CD8-positive, alpha-beta memory T cell (primary cell): ENCODE measurements around the gene KCNMB3. TPM values are rescaled to one million over a fixed set of nuclear protein-coding genes. Genes with fewer than 3 reads are reported as not detected.
"Not testable (repeated sequence)": the region's sequence is repeated elsewhere in the genome, so short reads cannot be mapped to it uniquely, and the experiment has no call there.

Experiments
- CTCF ChIA-PET: fragments of 350-600 bp; sonication (Branson Sonifier 250); formaldehyde crosslinking; loops from one replicate; lab custom pipeline; 2021; ENCODE audit warnings: antibody characterized with exemption; lab: Charles Lee
- POLR2A ChIA-PET: fragments of 350-600 bp; sonication (Branson Sonifier 250); formaldehyde crosslinking; loops from one replicate; lab custom pipeline; 2021; ENCODE audit warnings: antibody characterized with exemption; lab: Charles Lee
- DNase-seq, 5 donors: peaks; one replicate each; pipeline versions ENCODE4 v3.0.0 to v3.0.0-alpha.2; 2020 to 2022; ENCODE audit warnings: mixed read lengths in 1 of 5
- H3K27ac ChIP-seq: one replicate; pipeline ENCODE4 v1.7.0; 2013; ENCODE audit warnings: low read depth, mild to moderate bottlenecking, low read length, moderate library complexity
- H3K27me3 ChIP-seq: 2 replicates; pipeline ENCODE4 v1.7.0; 2013; ENCODE audit warnings: low read length, mild to moderate bottlenecking; ENCODE audit not compliant: insufficient read depth, poor library complexity, severe bottlenecking
- H3K36me3 ChIP-seq: 2 replicates; pipeline ENCODE4 v1.7.0; 2013; ENCODE audit warnings: mild to moderate bottlenecking, low read length, moderate library complexity; ENCODE audit not compliant: insufficient read depth
- H3K4me1 ChIP-seq: 2 replicates; pipeline ENCODE4 v1.7.0; 2013; ENCODE audit warnings: mild to moderate bottlenecking, low read length, moderate library complexity; ENCODE audit not compliant: insufficient read depth
- H3K4me3 ChIP-seq: 2 replicates; pipeline ENCODE4 v1.7.0; 2013; ENCODE audit warnings: mild to moderate bottlenecking, low read length
- H3K9me3 ChIP-seq: 2 replicates; pipeline ENCODE4 v1.7.0; 2013; ENCODE audit warnings: mild to moderate bottlenecking, low read length
- H3K27ac Mint-ChIP-seq, 8 donors: one replicate each; pipeline ENCODE4 v1.8.0; 2020 to 2021; ENCODE audit warnings: mixed read lengths in 8 of 8, mild to moderate bottlenecking in 6 of 8, inconsistent platforms in 3 of 8, moderate library complexity in 3 of 8
- H3K27me3 Mint-ChIP-seq, 2 donors: one replicate each; pipeline ENCODE4 v1.8.0; 2020 to 2021; ENCODE audit warnings: mixed read lengths in 2 of 2, mild to moderate bottlenecking in 1 of 2, moderate library complexity in 1 of 2
- H3K36me3 Mint-ChIP-seq, 3 donors: one replicate each; pipeline ENCODE4 v1.8.0; 2020 to 2021; ENCODE audit warnings: mixed read lengths in 3 of 3, inconsistent platforms in 1 of 3, mild to moderate bottlenecking in 1 of 3
- H3K4me1 Mint-ChIP-seq, 3 donors: one replicate each; pipeline ENCODE4 v1.8.0; 2020 to 2021; ENCODE audit warnings: mixed read lengths in 3 of 3, inconsistent platforms in 1 of 3, mild to moderate bottlenecking in 1 of 3
- H3K4me3 Mint-ChIP-seq, 7 donors: one replicate each; pipeline ENCODE4 v1.8.0; 2020 to 2021; ENCODE audit warnings: mixed read lengths in 7 of 7, mild to moderate bottlenecking in 6 of 7, moderate library complexity in 4 of 7, inconsistent platforms in 2 of 7
- H3K9me3 Mint-ChIP-seq, 5 donors: one replicate each; pipeline ENCODE4 v1.8.0; 2020 to 2022; ENCODE audit warnings: mixed read lengths in 5 of 5, mild to moderate bottlenecking in 3 of 5, moderate library complexity in 2 of 5, inconsistent platforms in 1 of 5
- polyA plus RNA-seq: library from polyadenylated mRNA; unstranded; fragments of 300-500 nt; fragmentation: Illumina TruSeq; gene quantifications from one replicate; pipeline ENCODE4 v1.2.3, GENCODE V29; 2021
- total RNA-seq, 2 experiments: library from RNA; stranded (reverse); gene quantifications; one replicate each; pipeline ENCODE4 v1.2.3, GENCODE V29; 2021

KCNMB3 gene
- total and polyA plus RNA-seq, 3 experiments from 2014 or later: 0.59 to 0.71 TPM; not detected in 1

DNA sequence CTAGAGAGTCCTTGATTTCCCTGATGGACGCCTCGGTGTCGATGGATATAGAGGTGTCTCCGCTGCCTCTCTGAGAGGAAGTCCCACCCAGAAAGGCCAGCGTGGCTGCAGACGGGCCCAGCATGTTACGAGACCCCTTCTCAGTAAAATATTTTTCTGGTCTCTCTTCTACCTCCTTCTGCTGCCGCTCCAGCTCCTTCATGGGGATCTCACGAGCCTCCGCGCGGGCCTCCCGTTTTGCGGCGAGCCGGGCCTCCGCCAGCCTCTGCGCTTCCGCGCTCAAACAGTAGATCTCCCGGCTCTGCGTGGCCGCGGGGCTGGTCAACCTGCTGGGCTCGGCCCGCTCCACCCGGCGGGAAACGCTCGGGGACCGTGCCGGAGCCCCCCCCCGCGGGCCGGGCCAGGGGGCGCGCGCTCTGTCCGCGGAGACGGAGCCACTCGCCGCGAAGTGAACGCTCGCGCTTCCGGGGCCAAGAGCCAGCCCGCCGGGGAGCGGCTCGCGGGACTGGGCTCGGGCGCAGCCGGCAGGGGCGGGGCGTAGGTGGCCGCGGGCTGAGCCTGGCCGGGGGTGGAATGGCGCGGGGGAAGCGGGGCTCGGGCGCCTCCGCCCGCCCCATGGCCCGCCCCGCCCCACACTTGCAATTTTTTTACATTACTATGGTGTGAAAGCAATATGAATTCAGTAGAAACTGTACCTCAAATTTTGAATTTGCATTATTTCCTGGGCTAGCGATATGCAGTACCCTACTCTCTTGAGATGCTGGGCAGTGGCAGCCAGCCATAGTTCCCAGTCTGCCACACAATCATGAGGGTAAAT lies 10.2 kb upstream of the KCNMB3 start:
- no peaks in the 10 kb centered on the region for H3K9me3 ChIP-seq
- peaks cover 0 to 10% (median 2%) of the 10 kb centered on the region in 5 donors for H3K9me3 Mint-ChIP-seq
- no peaks in the 10 kb centered on the region for H3K36me3 Mint-ChIP-seq
- ChIA-PET CTCF (interaction anchor here (0.6 kb wide), 1 partner anchor 115 kb away, joined by 3 read pairs; no protein-coding TSS in a partner anchor), POLR2A (no interaction called here)
- H3K4me1 ChIP-seq: no peaks in the 10 kb centered on the region
- no peaks in the 10 kb centered on the region for H3K27me3 ChIP-seq
- peak; percentile 55 to 75 (median 66) for DNase-seq
- H3K27me3 Mint-ChIP-seq: peaks cover 0 to 2% of the 10 kb centered on the region in 2 donors
- peak overlapping the region; percentile 60 for H3K4me3 ChIP-seq
- H3K4me1 Mint-ChIP-seq: peaks cover 23 to 31% (median 30%) of the 10 kb centered on the region in 3 donors
- H3K27ac Mint-ChIP-seq: peak overlapping the region in 6 of 8 donors; percentile 61 to 85 (median 72)
- H3K36me3 ChIP-seq: no peaks in the 10 kb centered on the region
- peak overlapping the region; percentile 81 to 92 (median 84) for H3K4me3 Mint-ChIP-seq
- peak overlapping the region; percentile 6 for H3K27ac ChIP-seq

GRCh38 chr3:179259959-179260756 lies 9.2 kb upstream of the KCNMB3 start:
- H3K36me3 ChIP-seq, CTCF ChIA-PET, POLR2A ChIA-PET, H3K36me3 Mint-ChIP-seq, H3K27me3 ChIP-seq, H3K9me3 Mint-ChIP-seq, H3K9me3 ChIP-seq, DNase-seq, H3K4me3 ChIP-seq, H3K27me3 Mint-ChIP-seq, H3K4me1 ChIP-seq: not testable (repeated sequence)
- Mint-ChIP-seq H3K4me3 (peak overlapping the region; percentile 51 to 84 (median 70)), H3K4me1 (peaks cover 23 to 31% (median 30%) of the 10 kb centered on the region in 3 donors), H3K27ac (peak overlapping the region in 6 of 8 donors; percentile 33 to 85 (median 60))
- H3K27ac ChIP-seq: peak overlapping the region; percentile 6

DNA sequence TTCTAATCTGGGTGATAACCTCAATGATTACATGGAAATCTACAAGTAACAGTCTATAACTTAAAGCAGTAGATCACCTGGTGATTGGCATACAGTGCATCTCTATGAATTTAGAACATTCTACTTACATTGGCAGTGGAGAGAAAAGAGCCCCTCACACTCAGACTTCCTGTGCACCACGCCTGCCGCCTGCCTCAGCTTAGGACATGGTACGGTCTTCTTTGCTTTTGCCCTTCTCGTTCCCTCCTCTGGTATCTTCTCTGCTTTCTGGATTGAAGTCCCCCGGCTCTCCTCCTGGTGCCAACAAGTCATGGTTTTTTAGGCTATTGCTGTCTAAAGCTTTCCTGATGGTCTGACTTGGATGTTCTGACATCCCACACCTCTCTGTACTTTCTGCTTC lies 7.9 kb upstream of the KCNMB3 start:
- DNase-seq: no peak
- Histone ChIP-seq H3K9me3 (no peaks in the 10 kb centered on the region), H3K27me3 (no peaks in the 10 kb centered on the region), H3K4me1 (no peaks in the 10 kb centered on the region), H3K27ac (no peak overlapping the region), H3K36me3 (no peaks in the 10 kb centered on the region), H3K4me3 (no peak overlapping the region)
- ChIA-PET CTCF (no interaction called here), POLR2A (no interaction called here)
- Mint-ChIP-seq H3K4me3 (peak overlapping the region in 1 of 7 donors; percentile 53), H3K27ac (peak overlapping the region in 2 of 8 donors; percentile 23 to 44), H3K9me3 (peaks cover 0 to 10% (median 2%) of the 10 kb centered on the region in 5 donors), H3K27me3 (no peaks in the 10 kb centered on the region), H3K36me3 (peaks cover 0 to 6% (median 0%) of the 10 kb centered on the region in 3 donors), H3K4me1 (peaks cover 23 to 31% (median 30%) of the 10 kb centered on the region in 3 donors)

GRCh38 chr3:179257742-179258141 lies 6.8 kb upstream of the KCNMB3 start:
- H3K27ac Mint-ChIP-seq: peak overlapping the region in 1 of 8 donors; percentile 5
- H3K36me3 Mint-ChIP-seq, CTCF ChIA-PET, H3K27me3 ChIP-seq, H3K4me1 ChIP-seq, H3K4me3 Mint-ChIP-seq, H3K36me3 ChIP-seq, H3K27ac ChIP-seq, H3K9me3 Mint-ChIP-seq, H3K27me3 Mint-ChIP-seq, POLR2A ChIA-PET, H3K9me3 ChIP-seq, H3K4me3 ChIP-seq, DNase-seq: not testable (repeated sequence)
- H3K4me1 Mint-ChIP-seq: peaks cover 23 to 31% (median 30%) of the 10 kb centered on the region in 3 donors

DNA sequence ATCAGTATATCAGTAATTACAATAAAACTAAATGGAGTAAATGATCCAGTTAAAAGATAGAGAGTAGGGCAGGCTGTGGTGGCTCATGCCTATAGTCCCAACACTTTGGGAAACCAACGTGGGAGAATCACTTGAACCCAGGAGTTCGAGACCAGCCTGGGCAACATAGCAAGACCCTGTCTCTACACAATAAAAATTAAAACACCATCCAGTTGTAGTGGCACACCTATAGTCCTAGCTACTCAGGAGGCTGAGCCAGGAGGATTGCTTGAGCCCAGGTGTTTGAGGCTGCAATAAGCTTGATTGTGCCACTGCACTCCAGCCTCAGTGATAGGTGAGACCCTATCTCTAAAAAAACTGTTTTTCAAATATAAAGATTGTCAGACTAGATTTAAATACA lies 5.9 kb upstream of the KCNMB3 start:
- DNase-seq: no peak
- Mint-ChIP-seq H3K4me1 (peaks cover 21 to 29% (median 26%) of the 10 kb centered on the region in 3 donors), H3K27me3 (no peaks in the 10 kb centered on the region), H3K36me3 (peaks cover 0 to 6% (median 0%) of the 10 kb centered on the region in 3 donors), H3K27ac (no peak overlapping the region), H3K9me3 (peaks cover 0 to 10% (median 3%) of the 10 kb centered on the region in 5 donors), H3K4me3 (no peak overlapping the region)
- ChIA-PET POLR2A (no interaction called here), CTCF (no interaction called here)
- no peaks in the 10 kb centered on the region for H3K36me3 ChIP-seq
- H3K9me3 ChIP-seq: no peaks in the 10 kb centered on the region
- no peak overlapping the region for H3K27ac ChIP-seq
- no peaks in the 10 kb centered on the region for H3K27me3 ChIP-seq
- H3K4me1 ChIP-seq: no peaks in the 10 kb centered on the region
- no peak overlapping the region for H3K4me3 ChIP-seq

DNA sequence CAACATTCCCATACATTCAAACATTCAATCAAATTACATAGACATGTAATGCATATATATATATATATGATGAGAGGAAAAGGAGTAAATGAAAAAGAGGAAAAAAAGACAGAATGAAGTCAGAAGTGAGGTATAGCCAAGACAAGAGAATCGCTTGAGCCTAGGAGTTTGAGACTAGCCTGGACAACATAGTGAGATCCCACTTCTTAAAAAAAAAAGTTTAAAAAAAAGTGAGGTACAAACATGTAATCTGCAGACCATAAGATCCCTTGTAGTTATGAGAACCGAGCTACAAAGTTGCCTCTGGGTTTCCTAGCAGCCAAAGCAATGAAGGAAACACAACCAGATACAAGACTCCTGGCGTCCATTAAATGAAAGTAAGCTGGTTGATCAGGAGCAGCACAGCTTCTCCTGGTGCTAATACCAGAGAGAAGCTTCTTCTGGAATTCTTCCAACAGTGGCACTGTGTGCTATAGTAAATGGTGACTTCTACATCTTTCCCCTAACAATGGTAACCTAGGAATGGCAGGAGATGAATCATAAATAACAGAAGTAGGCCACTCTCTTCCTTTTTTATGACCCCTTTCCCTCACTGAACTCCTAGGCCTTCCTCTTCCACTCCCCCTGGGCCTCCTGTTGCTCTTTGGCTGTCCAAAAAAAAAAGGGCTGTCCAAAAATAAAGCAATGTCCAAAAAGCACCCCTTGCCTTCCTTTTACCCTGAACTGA lies 3.5 kb downstream of the KCNMB3 start:
- Mint-ChIP-seq H3K27ac (no peak overlapping the region), H3K4me3 (no peak overlapping the region), H3K9me3 (peaks cover 0 to 2% (median 0%) of the 10 kb centered on the region in 5 donors), H3K4me1 (no peaks in the 10 kb centered on the region), H3K36me3 (peaks cover 0 to 13% (median 0%) of the 10 kb centered on the region in 3 donors), H3K27me3 (no peaks in the 10 kb centered on the region)
- no peak for DNase-seq
- POLR2A ChIA-PET: no interaction called here
- no peaks in the 10 kb centered on the region for H3K4me1 ChIP-seq
- no peaks in the 10 kb centered on the region for H3K9me3 ChIP-seq
- CTCF ChIA-PET: no interaction called here
- H3K27ac ChIP-seq: no peak overlapping the region
- H3K4me3 ChIP-seq: no peak overlapping the region
- no peaks in the 10 kb centered on the region for H3K27me3 ChIP-seq
- H3K36me3 ChIP-seq: no peaks in the 10 kb centered on the region

- no peaks in the 10 kb centered on the region for H3K36me3 ChIP-seq
- CTCF ChIA-PET: no interaction called here
- H3K27me3 Mint-ChIP-seq: no peaks in the 10 kb centered on the region
- no peaks in the 10 kb centered on the region for H3K9me3 ChIP-seq
- no peaks in the 10 kb centered on the region for H3K27me3 ChIP-seq
- H3K27ac ChIP-seq: no peak overlapping the region
- H3K36me3 Mint-ChIP-seq: peaks cover 0 to 4% (median 0%) of the 10 kb centered on the region in 3 donors
- no peaks in the 10 kb centered on the region for H3K4me1 ChIP-seq
- DNase-seq: no peak
- H3K4me1 Mint-ChIP-seq: no peaks in the 10 kb centered on the region
- no peaks in the 10 kb centered on the region for H3K9me3 Mint-ChIP-seq
- no peak overlapping the region for H3K4me3 Mint-ChIP-seq
- H3K27ac Mint-ChIP-seq: no peak overlapping the region
- POLR2A ChIA-PET: no interaction called here
- no peak overlapping the region for H3K4me3 ChIP-seq
Observed at GRCh38 chr3:179244878-179245277, 6.0 kb downstream of the KCNMB3 start.
